HG02870 (cell line): ENCODE results near the gene SYNE1.
"Not testable (repeated sequence)": the region's sequence is repeated elsewhere in the genome, so short reads cannot be mapped to it uniquely, and the experiment has no call there.

Experiments
- ATAC-seq: cut with Tn5 transposase; IDR thresholded peaks from one replicate; pipeline ENCODE4 v1.9.1; 2021; ENCODE audit warnings: mild to moderate bottlenecking, moderate library complexity; ENCODE audit not compliant: unreplicated experiment

The SYNE1 gene, protein sequence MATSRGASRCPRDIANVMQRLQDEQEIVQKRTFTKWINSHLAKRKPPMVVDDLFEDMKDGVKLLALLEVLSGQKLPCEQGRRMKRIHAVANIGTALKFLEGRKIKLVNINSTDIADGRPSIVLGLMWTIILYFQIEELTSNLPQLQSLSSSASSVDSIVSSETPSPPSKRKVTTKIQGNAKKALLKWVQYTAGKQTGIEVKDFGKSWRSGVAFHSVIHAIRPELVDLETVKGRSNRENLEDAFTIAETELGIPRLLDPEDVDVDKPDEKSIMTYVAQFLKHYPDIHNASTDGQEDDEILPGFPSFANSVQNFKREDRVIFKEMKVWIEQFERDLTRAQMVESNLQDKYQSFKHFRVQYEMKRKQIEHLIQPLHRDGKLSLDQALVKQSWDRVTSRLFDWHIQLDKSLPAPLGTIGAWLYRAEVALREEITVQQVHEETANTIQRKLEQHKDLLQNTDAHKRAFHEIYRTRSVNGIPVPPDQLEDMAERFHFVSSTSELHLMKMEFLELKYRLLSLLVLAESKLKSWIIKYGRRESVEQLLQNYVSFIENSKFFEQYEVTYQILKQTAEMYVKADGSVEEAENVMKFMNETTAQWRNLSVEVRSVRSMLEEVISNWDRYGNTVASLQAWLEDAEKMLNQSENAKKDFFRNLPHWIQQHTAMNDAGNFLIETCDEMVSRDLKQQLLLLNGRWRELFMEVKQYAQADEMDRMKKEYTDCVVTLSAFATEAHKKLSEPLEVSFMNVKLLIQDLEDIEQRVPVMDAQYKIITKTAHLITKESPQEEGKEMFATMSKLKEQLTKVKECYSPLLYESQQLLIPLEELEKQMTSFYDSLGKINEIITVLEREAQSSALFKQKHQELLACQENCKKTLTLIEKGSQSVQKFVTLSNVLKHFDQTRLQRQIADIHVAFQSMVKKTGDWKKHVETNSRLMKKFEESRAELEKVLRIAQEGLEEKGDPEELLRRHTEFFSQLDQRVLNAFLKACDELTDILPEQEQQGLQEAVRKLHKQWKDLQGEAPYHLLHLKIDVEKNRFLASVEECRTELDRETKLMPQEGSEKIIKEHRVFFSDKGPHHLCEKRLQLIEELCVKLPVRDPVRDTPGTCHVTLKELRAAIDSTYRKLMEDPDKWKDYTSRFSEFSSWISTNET (N-terminal part only)

DNA sequence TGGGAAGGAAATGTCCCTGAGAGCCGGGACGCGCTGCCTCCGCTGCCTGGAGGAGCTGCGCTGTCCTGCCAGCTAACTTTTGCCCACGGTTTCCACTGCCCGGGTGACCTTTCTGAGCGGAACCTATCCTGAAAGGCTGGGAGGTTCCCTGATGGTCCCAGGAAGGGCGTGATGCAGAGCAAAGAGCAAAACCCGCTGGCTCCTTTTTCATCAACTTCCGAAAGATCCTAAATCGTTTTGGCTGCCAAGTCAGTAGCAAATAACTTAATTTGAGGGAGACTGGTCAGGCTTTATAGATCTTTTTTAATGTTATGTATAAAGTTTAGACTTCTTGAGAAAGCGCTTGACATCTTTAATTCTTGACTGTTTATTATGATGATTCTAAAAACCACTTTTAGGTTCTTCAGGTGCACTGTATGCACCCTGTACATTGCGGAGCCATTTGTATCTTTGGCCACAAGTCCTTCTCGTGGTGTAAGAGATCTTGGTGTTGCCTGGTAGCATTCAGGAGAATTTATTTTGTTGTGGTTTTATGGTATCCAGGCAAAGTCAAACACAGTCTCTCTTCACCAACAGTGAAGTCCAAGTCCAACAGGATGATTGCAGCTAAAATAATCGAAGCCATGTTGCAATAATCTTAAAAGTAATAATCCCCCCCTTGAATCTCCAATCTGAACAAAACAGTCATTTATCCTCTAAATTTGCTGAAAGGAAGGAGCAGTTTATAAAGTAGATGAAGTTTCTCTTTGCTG is at the start of gene SYNE1:
Gene SYNE1, minus strand, starts transcription at position 67 of the 752 bp plus-strand sequence. CDS start 9,031 bp downstream, outside the sequence.
- ATAC-seq: no peak

DNA sequence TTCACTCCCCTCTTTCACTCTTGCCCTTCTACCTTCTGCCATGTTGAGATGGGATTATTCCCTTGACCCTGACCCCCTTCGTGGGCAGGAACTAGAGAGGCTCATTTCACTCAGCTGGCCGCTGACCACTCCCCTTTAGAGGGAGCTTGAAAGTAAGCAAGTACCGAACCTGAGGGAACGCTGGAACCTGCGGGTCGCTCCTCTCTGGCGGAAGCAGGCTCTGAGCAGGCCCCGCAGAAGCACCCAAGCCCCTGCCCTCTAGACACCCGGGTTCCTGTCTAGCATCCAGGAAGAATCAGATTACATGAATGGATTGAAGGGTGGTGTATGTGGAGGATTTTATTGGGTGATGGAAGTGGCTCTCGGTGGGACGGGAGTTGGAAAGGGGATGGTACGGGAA is 48.7 kb upstream of the SYNE1 start:
- no peak for ATAC-seq

DNA sequence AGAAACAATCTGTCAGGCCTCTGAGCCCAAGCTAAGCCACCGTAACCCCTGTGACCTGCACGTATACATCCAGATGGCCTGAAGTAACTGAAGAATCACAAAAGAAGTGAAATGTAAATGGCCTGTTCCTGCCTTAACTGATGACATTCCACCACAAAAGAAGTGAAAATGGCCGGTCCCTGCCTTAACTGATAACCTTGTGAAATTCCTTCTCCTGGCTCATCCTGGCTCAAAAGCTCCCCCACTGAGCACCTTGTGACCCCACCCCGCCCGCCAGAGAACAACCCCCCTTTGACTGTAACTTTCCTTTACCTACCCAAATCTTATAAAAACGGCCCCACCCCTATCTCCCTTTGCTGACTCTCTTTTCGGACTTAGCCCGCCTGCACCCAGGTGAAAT is 45.8 kb upstream of the SYNE1 start:
- not testable (repeated sequence) for ATAC-seq

DNA sequence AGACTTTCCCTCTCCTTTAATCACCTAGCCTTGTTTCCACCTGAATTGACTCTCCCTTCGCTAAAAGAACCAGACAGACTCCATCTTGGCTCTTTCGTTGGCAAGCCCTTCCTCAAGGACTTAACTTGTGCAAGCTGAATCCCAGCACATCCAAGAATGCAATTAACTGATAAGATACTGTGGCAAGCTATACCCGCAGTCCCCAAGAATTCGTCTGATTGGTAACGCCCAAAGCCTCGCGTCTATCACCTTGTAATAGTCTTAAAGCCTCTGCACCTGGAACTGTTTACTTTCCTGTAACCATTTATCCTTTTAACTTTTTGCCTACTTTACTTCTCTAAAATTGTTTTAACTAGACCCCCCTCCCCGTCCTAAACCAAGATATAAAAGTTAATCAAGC is 45.0 kb upstream of the SYNE1 start:
- no peak for ATAC-seq

DNA sequence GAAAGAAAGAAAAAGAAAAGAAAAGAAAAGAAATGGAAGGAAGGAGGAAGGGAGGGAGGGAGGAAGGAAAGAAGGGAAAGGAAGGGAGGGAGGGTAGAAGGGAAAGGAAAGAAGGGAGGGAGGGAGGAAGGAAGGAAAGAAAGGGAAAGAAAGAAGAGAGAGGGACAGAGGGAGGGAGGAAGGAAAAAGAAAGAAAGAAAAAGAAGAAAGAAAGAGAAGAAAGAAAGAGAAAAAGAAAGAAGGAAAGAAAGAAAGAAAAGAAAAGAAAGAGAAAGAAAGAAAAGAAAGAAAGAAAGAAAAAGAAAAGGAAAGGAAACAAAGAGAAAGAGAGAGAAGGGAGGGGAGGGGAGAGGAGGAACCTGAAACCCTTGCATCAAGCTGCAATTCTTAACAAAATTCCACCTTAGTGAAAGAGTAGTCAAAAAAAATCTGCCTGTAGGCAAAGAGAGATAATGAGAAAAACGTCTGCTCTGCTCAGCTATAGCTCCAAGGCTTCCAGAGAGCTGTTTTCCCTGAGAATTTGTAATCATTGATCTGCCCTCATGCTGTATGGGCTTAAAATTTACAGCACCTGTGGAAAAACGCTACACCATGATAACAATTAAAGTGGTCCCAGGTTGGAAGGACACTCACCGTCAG is 43.8 kb upstream of the SYNE1 start:
- ATAC-seq: no peak

DNA sequence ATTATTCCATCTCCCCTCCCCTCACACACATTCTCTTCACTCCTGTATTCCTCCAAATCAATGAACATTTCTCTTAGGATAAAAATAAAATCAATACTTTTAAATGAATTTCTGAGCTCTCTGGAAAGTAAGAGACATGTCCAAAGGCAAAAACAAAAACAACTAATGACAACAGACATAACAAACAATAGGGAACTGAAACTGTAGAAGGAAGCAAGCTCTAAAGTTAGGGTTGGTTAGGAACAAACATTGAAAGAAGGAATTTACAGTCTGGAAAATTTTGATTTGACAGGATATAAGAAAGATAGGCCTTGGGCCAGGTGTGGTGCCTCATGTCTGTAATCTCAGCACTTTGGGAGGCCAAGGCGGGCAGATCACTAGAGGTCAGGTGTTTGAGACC is 43.0 kb upstream of the SYNE1 start:
- ATAC-seq: no peak

DNA sequence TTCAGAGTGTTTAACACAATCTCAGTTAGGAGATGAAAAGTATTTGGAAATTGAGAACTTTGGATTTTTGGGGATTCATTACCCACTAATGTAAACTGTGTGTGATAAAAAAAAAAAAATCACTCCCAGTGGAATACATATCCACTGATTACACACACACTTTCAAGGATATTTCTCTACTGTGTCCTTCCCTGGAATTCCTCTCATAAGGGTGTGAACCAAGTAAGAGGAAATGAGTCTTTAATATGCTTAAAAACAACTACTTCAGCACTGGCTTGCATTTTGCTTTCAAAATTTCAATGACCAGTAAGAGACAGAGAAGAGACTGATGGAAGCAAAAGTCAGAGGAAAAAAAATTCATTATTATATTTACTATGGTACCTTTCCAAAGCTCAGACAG is 36.1 kb upstream of the SYNE1 start:
- no peak for ATAC-seq

DNA sequence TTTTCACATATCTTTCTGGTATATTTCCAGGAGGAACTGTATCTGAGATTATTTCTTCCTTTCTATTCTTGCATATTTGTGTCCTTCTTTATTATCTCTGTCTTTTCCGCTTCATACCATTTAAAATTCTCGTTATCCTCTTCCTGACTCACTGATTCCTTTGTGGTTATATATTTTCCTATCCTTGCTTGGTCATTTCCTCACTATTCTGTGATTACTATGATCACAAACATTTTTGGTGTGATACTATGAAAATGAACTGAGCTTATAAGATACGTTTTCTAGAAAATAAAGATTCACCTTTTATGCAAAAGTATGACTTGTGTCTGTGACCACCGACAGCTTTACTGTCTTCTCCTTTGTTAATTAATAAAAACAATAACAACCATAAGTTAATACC is 34.0 kb upstream of the SYNE1 start:
- ATAC-seq: no peak

DNA sequence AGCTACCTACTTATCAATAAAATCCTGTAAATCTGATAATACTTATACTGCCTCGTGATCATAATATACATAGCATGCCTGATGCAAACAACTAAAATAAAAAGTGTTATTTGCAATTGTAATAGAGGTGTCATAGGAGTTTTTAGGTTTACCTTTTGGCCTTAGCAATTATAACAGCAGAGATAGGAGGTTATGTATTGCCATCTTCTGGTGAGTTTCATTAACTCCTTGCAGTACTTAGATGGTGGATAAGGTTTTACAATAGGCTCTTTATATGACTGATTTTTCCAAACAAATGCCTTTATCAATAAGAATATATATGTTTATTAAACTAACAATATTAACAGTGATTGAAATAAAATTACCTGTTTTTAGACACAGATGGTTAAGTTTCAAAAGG is 32.7 kb upstream of the SYNE1 start:
- no peak for ATAC-seq

DNA sequence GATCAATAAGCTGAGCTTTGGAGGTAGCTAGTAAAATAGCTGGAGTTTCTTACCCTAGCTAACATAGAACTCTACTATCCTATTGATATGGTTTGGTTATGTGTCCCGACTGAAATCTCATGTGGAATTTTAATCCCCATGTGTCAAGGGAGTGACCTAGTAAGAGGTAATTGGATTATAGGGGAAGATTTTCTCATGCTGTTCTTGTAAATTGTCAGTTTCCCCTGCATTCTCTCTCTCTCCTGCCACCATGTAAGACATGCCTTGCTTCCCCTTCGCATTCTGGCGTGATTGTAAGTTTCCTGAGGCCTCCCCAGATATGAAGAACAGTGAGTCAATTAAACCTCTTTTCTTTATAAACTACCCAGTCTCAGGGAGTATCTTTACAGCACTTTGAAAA is 24.6 kb upstream of the SYNE1 start:
- no peak for ATAC-seq

DNA sequence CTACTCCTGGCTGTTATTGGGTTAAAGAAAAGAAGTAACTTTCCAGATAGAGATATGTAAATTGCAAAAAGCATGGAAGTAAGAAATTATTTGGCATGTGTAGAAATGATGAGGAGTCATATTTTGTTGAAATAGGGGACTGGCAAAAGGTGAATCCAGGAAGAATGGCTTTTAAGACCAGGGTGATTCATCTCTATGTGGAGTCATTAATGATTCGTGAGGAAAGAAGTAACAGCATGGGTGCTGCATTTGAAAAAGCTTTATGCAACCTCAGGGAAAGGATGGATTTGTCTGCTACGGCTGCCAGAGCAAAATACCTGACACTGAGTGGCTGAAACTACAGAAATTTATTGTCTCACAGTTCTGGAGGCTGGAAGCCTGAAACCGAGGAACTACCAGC is 14.8 kb upstream of the SYNE1 start:
- ATAC-seq: no peak

DNA sequence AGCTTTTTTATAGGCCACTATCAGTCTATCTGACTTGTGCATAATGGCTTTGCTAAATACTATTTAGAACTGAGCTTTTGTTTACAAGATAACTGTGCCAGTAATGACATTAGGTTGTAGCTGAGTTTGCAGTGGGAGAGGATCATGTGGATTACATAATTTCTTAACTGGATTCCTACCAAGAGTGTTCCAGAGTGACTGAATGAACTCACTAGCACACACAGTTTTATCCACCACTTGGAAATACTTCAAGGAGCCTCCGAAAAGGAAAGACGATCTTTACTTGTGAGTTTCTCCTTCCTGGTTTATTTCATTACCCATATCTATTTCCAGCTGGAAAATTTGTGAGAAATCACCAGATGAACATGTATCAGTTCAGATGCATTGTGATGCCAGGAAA is 10.9 kb upstream of the SYNE1 start:
- no peak for ATAC-seq

DNA sequence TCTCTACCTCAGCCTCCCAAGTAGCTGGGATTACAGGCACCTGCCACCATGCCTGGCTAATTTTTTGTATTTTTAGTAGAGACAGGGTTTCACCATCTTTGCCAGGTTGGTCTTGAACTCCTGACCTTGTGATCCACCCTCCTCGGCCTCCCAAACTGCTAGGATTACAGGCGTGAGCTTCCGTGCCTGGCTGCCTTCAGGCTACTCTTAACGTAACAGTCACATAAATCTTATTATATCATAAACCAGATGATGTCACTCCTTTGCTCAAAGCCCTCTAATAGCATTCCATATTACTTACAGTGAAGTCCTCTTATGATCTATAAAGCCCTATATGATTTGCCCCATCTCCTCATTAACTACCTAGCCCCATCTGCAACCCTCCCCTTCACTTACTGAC is 9.6 kb upstream of the SYNE1 start:
- not testable (repeated sequence) for ATAC-seq

DNA sequence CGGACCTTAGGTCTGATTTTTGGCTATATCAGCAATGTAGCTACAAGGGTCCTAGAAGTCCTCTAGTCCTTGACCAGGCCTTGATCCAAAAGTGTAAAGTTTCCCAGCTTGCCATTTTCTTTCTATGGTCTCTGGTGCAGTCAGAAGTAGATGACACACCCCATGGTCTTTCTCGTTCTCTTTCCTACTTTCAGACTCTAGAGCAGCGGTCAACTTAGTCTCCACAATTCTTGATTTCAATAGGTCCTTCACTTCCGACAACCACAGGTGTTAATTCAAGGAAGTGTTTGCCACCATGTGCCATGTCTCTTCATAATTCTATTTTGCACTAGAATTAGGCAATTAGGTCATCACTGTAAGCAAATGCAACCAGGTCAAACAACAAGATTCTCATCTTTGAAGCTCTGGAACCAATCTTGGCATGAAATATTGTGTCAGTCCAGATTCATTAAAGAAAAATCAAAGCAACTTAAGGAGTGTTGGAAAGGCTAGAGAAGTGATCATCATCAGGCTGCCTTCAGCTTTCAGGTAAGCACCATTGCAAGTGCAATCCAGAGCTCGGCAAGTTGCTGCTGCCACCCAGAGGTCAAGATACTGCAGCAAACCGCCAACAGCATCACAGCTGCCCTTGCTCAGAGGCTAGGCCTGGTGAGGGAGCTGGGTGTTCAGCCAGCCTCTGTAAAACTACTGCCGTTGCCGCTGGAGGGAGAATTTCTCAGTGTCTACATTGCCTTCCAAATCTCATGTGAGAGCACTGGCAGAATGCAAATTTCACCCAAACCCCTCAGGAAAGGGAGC is 5.6 kb upstream of the SYNE1 start:
- ATAC-seq: peak; percentile 95

DNA sequence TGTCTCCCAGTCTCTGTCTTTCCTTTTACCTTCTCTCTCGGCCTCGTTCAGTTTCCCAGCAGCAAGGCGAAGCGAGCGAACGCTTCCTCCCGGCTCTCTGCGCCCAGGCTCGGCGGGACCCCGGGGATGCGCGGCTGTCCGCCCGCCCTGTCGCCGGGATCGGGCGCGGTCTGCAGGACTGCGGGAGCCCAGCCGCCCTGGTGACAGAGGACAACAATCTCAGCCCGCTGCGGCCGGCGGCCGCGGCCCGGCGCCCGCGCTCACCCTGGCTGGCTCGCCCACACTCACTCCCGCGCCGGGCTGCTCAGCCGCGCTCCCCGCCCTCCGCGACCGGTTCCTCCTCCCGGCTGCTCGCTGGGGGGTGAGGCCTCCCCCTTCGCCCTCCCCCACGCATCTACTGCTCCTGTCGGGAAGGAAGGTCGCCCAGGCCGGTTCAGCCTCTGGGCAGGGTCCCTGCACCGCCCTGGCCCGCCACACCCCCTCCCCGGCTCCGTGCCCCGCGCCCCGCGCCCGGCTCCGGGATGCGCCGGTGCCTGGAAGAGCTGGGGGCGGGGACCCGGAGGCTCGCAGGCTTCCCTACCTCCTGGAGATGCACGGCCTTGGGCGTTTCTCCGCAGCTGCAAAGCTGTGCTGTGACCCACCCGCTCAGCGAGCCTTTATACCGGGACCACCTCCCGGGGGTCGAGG is 410 bp downstream of the SYNE1 start:
- peak; percentile 37 for ATAC-seq

DNA sequence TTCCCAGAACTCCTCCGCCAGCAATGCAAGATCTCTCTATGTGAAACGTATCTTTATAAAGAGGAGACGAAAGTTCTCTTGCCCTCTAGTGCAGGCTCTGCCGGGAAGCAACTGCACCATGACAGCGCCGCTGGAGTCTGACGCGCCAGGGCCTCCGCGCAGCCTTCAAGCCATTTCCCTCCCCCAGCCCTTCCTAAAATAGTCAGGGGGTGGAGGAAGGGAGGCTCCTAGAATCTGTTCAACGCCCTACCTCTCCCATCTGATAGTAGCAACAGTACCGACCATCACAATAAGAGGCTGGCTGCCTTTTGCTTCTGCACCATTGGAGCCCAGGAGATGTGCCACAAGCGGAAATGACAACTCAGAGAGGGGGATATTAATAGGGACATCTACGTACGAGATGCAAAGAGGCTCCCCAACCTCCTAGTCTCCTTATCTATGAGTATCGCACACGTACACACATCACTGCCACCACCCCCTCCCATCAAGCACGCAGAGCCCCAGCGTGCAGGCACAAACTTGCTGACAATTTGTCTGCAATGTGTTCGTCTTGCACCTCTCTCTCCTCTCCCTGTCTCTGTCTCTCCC is 1.0 kb downstream of the SYNE1 start:
- peak; percentile 28 for ATAC-seq

DNA sequence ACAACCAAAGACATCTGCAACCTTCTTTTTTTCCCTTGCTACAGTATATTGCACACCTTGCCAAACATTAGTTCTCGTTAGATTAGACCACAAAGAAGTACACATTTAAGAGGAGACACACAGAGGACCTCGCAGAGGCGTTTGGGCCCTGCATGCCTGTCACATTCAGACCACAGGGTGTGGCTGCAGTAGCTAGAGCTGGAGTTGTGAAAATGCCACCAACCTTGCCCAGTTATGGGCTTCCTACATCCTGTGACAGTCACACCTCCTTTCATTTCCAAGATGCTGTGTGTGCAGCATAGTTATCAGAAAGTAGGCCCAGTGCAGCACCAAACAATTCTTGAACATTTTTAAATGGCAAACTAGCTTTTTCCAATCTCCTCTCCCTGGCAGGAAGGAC is 2.4 kb downstream of the SYNE1 start:
- peak; percentile 59 for ATAC-seq

DNA sequence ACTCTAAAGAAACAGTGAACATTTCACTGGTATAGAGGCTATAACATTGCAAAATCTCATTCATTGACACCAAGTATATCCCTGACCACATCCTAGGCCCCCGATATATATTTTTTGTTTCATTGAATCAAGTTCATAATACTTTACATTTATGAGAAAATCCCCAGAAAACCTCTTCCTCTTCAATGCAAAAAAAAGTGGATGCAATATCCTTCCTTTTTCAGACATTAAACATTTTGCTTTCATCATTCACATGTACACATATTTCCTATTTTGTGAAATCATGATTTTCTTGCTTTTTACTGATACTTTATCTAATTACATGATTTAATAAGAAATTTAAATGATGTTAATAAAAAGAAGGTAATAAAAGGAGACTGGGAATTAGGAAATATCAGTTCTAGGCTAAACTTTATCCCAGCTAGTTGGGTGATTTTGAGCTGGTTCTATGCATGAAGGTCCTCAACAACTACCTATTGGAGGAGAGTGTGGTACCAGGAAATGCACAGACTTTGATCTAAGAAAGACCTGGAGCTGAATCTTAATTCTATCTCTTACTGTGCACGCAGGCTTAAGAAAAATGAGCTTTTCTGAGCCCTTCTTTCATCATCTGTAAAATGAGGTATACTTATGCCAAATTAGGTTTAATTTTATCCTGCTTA is 4.9 kb downstream of the SYNE1 start:
- no peak for ATAC-seq
